ENCODE data around the gene DOK3.

DNA sequence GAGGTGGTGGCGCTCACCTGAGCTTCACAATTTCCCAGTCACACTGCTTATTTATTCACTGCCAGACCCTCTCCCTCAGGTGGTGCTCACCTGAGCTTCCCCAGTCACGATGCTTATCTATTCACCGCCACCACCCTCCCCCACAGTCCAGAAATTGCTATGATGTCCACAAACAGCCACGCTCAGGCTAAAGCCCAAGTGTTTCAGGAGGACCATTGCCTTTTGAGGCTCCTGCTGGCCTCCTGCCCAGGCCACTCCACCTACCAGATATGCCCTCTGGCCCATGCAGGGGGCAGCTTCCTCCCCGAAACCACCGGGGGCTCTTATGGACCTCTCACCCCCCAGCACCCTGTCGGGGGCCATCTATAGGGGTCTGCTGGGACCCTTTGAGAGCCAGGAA is 16.8 kb downstream of the DOK3 start:
- TF ChIP-seq CTCF (IDR thresholded peaks at IDR 0.05; ENCODE audit: extremely low read depth in 1 of 2, insufficient read depth in 1 of 2, low read depth in 1 of 2, low read length in 2 of 2), result no peak
- TF ChIP-seq POLR2AphosphoS5 (IDR thresholded peaks at IDR 0.05; ENCODE audit: insufficient read depth, low read depth, low read length), result no peak
- TF ChIP-seq GATA2 (IDR thresholded peaks at IDR 0.05; ENCODE audit: insufficient read depth, insufficient read length, low read depth, low read length), result no peak
- peak; percentile 3 for TF ChIP-seq POLR2A (IDR thresholded peaks at IDR 0.05; ENCODE audit: low read depth, low read length)
- TF ChIP-seq, protein P1, sequence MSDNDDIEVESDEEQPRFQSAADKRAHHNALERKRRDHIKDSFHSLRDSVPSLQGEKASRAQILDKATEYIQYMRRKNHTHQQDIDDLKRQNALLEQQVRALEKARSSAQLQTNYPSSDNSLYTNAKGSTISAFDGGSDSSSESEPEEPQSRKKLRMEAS (IDR thresholded peaks at IDR 0.05; ENCODE audit: insufficient read depth, insufficient read length), result no peak
- TF ChIP-seq FOS (IDR thresholded peaks at IDR 0.05; ENCODE audit: borderline replicate concordance, insufficient read depth, low read length), result no peak
